HepG2 (cell line): ENCODE measurements around the gene SH2D3C. TPM values are rescaled to one million over a fixed set of nuclear protein-coding genes. Genes with fewer than 3 reads are reported as not detected.

Source experiments
- ARID2 ChIP-seq: sonication (generic); formaldehyde crosslinking; IDR thresholded peaks from 2 replicates; pipeline ENCODE4 v1.8.1; 2022; ENCODE audit warnings: mild to moderate bottlenecking, missing genetic modification reagents, borderline replicate concordance
- FOXJ3 ChIP-seq: sonication (generic); formaldehyde crosslinking; IDR thresholded peaks from 2 replicates; pipeline ENCODE4 v1.4.0; 2020; ENCODE audit warnings: missing genetic modification reagents, mild to moderate bottlenecking, borderline replicate concordance
- HNRNPK ChIP-seq: fragments of 200-400 bp; formaldehyde crosslinking; IDR thresholded peaks from 2 replicates; pipeline ENCODE4 v1.6.1; 2018; ENCODE audit warnings: low read length, low read depth, moderate library complexity, mild to moderate bottlenecking; ENCODE audit not compliant: poor library complexity, severe bottlenecking
- LBX2 ChIP-seq: sonication (generic); formaldehyde crosslinking; IDR thresholded peaks from 2 replicates; pipeline ENCODE4 v1.5.0; 2020; ENCODE audit warnings: missing genetic modification reagents, mild to moderate bottlenecking, borderline replicate concordance
- MAZ ChIP-seq, 2 experiments: sonication (generic) in 1 of 2; formaldehyde crosslinking in 1 of 2; IDR thresholded peaks; 2 replicates each; pipeline versions ENCODE4 v1.5.0 to v1.6.1; 2012 to 2020; ENCODE audit warnings: low read depth in 2 of 2, mild to moderate bottlenecking in 2 of 2, borderline replicate concordance in 1 of 2, improper control_type of control experiment in 1 of 2, low read length in 1 of 2, missing genetic modification reagents in 1 of 2, moderate library complexity in 1 of 2
- PAXIP1 ChIP-seq: sonication (generic); formaldehyde crosslinking; conservative IDR thresholded peaks from 2 replicates; pipeline ENCODE4 v1.4.0; 2020; ENCODE audit warnings: mild to moderate bottlenecking, missing genetic modification reagents, moderate library complexity
- PRPF4 ChIP-seq: fragments of 200-400 bp; formaldehyde crosslinking; IDR thresholded peaks from 2 replicates; pipeline ENCODE4 v1.6.1; 2016; ENCODE audit warnings: low read length, low read depth; ENCODE audit not compliant: poor library complexity, severe bottlenecking
- SMAD3 ChIP-seq: sonication (generic); formaldehyde crosslinking; IDR thresholded peaks from 2 replicates; pipeline ENCODE4 v1.4.0; 2020; ENCODE audit warnings: missing genetic modification reagents
- TBX3 ChIP-seq: fragments of 450-650 bp; IDR thresholded peaks from 2 replicates; pipeline ENCODE4 v1.6.1; 2017; ENCODE audit warnings: antibody characterized with exemption, mild to moderate bottlenecking, inconsistent platforms, borderline replicate concordance
- ZHX2 ChIP-seq, 2 experiments: sonication (generic) in 1 of 2; formaldehyde crosslinking in 1 of 2; IDR thresholded peaks; 2 replicates each; pipeline versions ENCODE4 v1.6.1 to v1.9.0; 2014 to 2022; ENCODE audit warnings: antibody characterized with exemption in 1 of 2, borderline replicate concordance in 1 of 2, inconsistent platforms in 1 of 2, low read depth in 1 of 2, missing genetic modification reagents in 1 of 2
- ZNF691 ChIP-seq: sonication (generic); formaldehyde crosslinking; IDR thresholded peaks from 2 replicates; pipeline ENCODE4 v1.4.0; 2020; ENCODE audit warnings: missing genetic modification reagents, low read depth, mild to moderate bottlenecking, borderline replicate concordance
- ZNF841 ChIP-seq: sonication (generic); formaldehyde crosslinking; IDR thresholded peaks from 2 replicates; pipeline ENCODE4 v1.8.1; 2023; ENCODE audit warnings: missing genetic modification reagents, borderline replicate concordance
- ZSCAN20 ChIP-seq: sonication (generic); formaldehyde crosslinking; IDR thresholded peaks from 2 replicates; pipeline ENCODE4 v1.4.0; 2020; ENCODE audit warnings: missing genetic modification reagents, mild to moderate bottlenecking, borderline replicate concordance
- polyA plus RNA-seq, 8 experiments: library from polyadenylated mRNA; depleted of rRNA in 3 of 8; stranded (reverse) in 7 of 8; unstranded in 1 of 8; fragments of >200 nt; fragmentation: Illumina TruSeq in 4 of 8; extraction: Trizol in 4 of 8; gene quantifications; 2 replicates each; pipeline versions ENCODE4 v1.2.1 to v1.2.3, GENCODE V29; 2011 to 2016; ENCODE audit warnings: low read depth in 4 of 8, missing spikeins in 1 of 8, mixed read lengths in 1 of 8; ENCODE audit not compliant: insufficient read depth in 1 of 8
- total RNA-seq, 5 experiments: library from RNA; depleted of rRNA; stranded (reverse); fragments of >200 nt; fragmentation: Illumina TruSeq; extraction: Trizol; gene quantifications; 2 replicates each; pipeline ENCODE4 v1.2.3, GENCODE V29; 2016; ENCODE audit warnings: low read depth in 1 of 5

SH2D3C gene
- total and polyA plus RNA-seq, 2 of the 13 experiments (the other 11 are each of a cell fraction or from before 2014, with no cell fraction given) = not detected

- TF ChIP-seq ZHX2 (IDR thresholded peaks at IDR 0.05; ENCODE audit: low read depth) = no peak
- no peak for TF ChIP-seq ZHX2 (CRISPR knock-in tag; IDR thresholded peaks at IDR 0.05; ENCODE audit: borderline replicate concordance)
- no peak for TF ChIP-seq SMAD3 (CRISPR knock-in tag)
- TF ChIP-seq PRPF4 = no peak
- peak; percentile 35; the same call in 1 of the 2 replicates for TF ChIP-seq ZNF691 (CRISPR knock-in tag)
- no peak for TF ChIP-seq ARID2 (CRISPR knock-in tag)
- TF ChIP-seq ZNF841 = no peak
- no peak for TF ChIP-seq FOXJ3 (CRISPR knock-in tag)
- 0 out of 2 replicates have a peak, but pooled peaks have one; percentile 18 for TF ChIP-seq MAZ (IDR thresholded peaks at IDR 0.05; ENCODE audit: borderline replicate concordance, low read depth, low read length)
- TF ChIP-seq MAZ (CRISPR knock-in tag; IDR thresholded peaks at IDR 0.05; ENCODE audit: low read depth) = peak; percentile 59
- peak; percentile 29; the same call in 1 of the 2 replicates for TF ChIP-seq PAXIP1 (CRISPR knock-in tag)
- no peak for TF ChIP-seq TBX3
- TF ChIP-seq ZSCAN20 = no peak
- TF ChIP-seq LBX2 (CRISPR knock-in tag) = no peak
- peak; percentile 89 for TF ChIP-seq HNRNPK
Observed at GRCh38 chr9:127825319-127826051, 47.0 kb upstream of the SH2D3C start (continued).
